ENCODE results near the gene TTC34. TPM values are rescaled to one million over a fixed set of nuclear protein-coding genes. Genes with fewer than 3 reads are reported as not detected.

TTC34 gene
- total and polyA plus RNA-seq, 2 of the 4 experiments (the other 2 are of a cell fraction): under 0.01 to 0.09 TPM

GRCh38 chr1:2787163-2787911, 14.2 kb downstream of the TTC34 start:
- Histone ChIP-seq H3K9ac (ENCODE audit: low read depth, low read length) (no peak overlapping the region), H2BK5ac (ENCODE audit: low read depth, low read length, poor library complexity, severe bottlenecking) (no peak overlapping the region), H2AK5ac (ENCODE audit: low read depth, low read length) (no peak overlapping the region), H2BK120ac (ENCODE audit: low read depth, low read length) (no peak overlapping the region), H3K27ac (ENCODE audit: insufficient read depth, low read length) (no peak overlapping the region), H3K23ac (ENCODE audit: low read depth, low read length) (no peak overlapping the region), H4K91ac (ENCODE audit: insufficient read depth, low read depth, low read length) (no peak overlapping the region), H3K56ac (ENCODE audit: extremely low read depth, insufficient read depth, low read length) (no peak overlapping the region), H3K79me1 (ENCODE audit: low read depth in 1 of 2, low read length in 2 of 2) (no peaks in the 10 kb centered on the region), H3K18ac (ENCODE audit: low read depth, low read length) (no peak overlapping the region), H4K8ac (ENCODE audit: low read depth in 2 of 2, low read length in 2 of 2) (no peak overlapping the region), H4K20me1 (ENCODE audit: insufficient read depth, low read length) (no peaks in the 10 kb centered on the region), H3K14ac (replicated peaks; ENCODE audit: low read depth, low read length) (no peak overlapping the region), H3K4me2 (ENCODE audit: low read depth, low read length) (no peak overlapping the region), H2BK15ac (ENCODE audit: low read depth, low read length) (no peak overlapping the region), H3K4me3 (ENCODE audit: insufficient read depth, low read depth, low read length) (no peak overlapping the region), H3K4me1 (ENCODE audit: control insufficient read depth, insufficient read depth, low read length) (no peaks in the 10 kb centered on the region), H2BK20ac (ENCODE audit: low read depth, low read length) (no peak overlapping the region), H3K9me3 (ENCODE audit: control insufficient read depth, insufficient read depth, low read length) (peaks cover 59% of the 10 kb centered on the region), H2AK9ac (replicated peaks; ENCODE audit: low read depth, low read length, poor library complexity) (no peak overlapping the region), H2AFZ (replicated peaks; ENCODE audit: low read length, poor library complexity) (no peak overlapping the region), H3K36me3 (ENCODE audit: control insufficient read depth, insufficient read depth, low read length) (no peaks in the 10 kb centered on the region), H4K5ac (ENCODE audit: low read depth, low read length) (no peak overlapping the region), H3K27me3 (ENCODE audit: control insufficient read depth, insufficient read depth, low read length) (no peaks in the 10 kb centered on the region), H3K4ac (ENCODE audit: low read depth, low read length) (no peak overlapping the region), H3K9me1 (ENCODE audit: insufficient read depth, low read length) (no peaks in the 10 kb centered on the region)
- TF ChIP-seq MAFK (IDR thresholded peaks at IDR 0.05; ENCODE audit: low read depth, low read length): no peak
- TF ChIP-seq CEBPB (IDR thresholded peaks at IDR 0.05; ENCODE audit: low read depth, low read length): no peak
- dilution Hi-C loops (cut with HindIII; ENCODE audit: low sequenced_read_pairs, unreplicated experiment): no loop called here
- WGBS, 2 experiments (ENCODE audit: extremely low coverage in 2 of 2, insufficient read length in 1 of 2): 51% methylated on average over 7 of the region's 26 CpGs; no CpG with 5 or more reads in 1 of the 2 experiments
- no TSS peak for BruUV-seq (replicated peaks)
- DNase-seq (no peak), ATAC-seq (ENCODE audit: low read depth) (no peak)
- in situ Hi-C loops (cut with MboI; ENCODE audit: low sequenced_read_pairs): no loop called here
- ChIA-PET CTCF (no interaction called here), POLR2A (ENCODE audit: unreplicated experiment) (no interaction called here)
- intact Hi-C loops (cut with micrococcal nuclease): no loop called here
